Loucy (cell line): ENCODE data around the gene TMEM108.

Source experiments
- CTCF ChIP-seq: fragments of 200-600 bp; sonication (generic); conservative IDR thresholded peaks from 2 replicates; pipeline ENCODE4 v1.5.1; 2014; ENCODE audit warnings: mild to moderate bottlenecking, antibody characterized with exemption, low read length
- EZH2phosphoT487 ChIP-seq: fragments of 200-600 bp; IDR thresholded peaks from 2 replicates; pipeline ENCODE4 v1.6.1; 2018; ENCODE audit warnings: antibody characterized with exemption, mild to moderate bottlenecking, moderate library complexity, borderline replicate concordance

- TF ChIP-seq CTCF (no peak), EZH2phosphoT487 (no peak)
Observed at GRCh38 chr3:133079621-133080020, 41.4 kb downstream of the TMEM108 start.
